ENCODE data around the gene ESCO1.
"Not testable (repeated sequence)": the region's sequence is repeated elsewhere in the genome, so short reads cannot be mapped to it uniquely, and the experiment has no call there.

Gene ESCO1, protein sequence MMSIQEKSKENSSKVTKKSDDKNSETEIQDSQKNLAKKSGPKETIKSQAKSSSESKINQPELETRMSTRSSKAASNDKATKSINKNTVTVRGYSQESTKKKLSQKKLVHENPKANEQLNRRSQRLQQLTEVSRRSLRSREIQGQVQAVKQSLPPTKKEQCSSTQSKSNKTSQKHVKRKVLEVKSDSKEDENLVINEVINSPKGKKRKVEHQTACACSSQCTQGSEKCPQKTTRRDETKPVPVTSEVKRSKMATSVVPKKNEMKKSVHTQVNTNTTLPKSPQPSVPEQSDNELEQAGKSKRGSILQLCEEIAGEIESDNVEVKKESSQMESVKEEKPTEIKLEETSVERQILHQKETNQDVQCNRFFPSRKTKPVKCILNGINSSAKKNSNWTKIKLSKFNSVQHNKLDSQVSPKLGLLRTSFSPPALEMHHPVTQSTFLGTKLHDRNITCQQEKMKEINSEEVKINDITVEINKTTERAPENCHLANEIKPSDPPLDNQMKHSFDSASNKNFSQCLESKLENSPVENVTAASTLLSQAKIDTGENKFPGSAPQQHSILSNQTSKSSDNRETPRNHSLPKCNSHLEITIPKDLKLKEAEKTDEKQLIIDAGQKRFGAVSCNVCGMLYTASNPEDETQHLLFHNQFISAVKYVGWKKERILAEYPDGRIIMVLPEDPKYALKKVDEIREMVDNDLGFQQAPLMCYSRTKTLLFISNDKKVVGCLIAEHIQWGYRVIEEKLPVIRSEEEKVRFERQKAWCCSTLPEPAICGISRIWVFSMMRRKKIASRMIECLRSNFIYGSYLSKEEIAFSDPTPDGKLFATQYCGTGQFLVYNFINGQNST

DNA sequence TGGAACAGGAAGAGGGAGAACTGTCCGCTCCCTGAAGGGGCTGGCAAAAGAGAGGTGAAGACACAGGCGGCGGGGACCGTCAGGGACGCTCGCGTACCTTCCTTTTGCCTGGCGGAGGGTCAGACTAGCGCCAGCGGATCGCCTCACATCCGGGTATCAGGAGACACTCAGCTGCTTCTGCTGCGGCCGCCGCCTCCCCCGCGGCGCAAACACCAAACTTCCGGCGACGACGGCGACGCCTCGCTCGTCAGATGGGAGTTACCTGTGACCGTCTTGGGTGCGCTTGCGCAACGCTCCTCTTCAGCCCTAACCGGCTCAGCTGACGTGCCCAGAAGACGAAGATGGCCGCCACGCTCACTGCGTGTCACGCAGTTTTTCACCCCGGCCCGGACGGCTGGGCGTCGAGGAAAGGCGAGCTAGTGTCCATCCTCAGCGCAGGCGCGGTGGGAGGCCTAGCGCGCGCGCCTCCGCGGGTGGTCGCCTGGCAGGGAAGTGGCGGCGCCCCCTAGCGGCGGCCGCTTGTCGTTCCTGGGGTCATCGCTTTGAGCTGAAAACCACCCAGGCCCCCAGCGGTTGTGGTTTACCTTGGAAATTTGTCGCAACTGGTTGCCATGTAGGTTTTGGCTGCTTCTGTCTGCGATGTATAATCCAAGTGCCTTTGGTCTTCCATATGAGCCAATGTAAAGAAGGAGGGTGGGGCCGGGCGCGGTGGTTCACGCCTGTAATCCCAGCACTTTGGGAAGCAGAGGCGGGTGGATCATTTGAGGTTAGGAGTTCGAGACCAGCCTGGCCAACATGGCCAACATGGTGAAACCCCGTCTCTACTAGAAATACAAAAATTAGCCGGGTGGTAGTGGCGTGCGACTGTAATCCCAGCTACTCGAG lies at the start of gene ESCO1:
Gene ESCO1 (minus strand): TSS at position 179 of the 885 bp plus-strand sequence. CDS start 25,861 bp downstream, outside the sequence.
- peak; percentile 94 for DNase-seq (ENCODE audit: extremely low read depth, low read depth)
- TF ChIP-seq, protein P1, sequence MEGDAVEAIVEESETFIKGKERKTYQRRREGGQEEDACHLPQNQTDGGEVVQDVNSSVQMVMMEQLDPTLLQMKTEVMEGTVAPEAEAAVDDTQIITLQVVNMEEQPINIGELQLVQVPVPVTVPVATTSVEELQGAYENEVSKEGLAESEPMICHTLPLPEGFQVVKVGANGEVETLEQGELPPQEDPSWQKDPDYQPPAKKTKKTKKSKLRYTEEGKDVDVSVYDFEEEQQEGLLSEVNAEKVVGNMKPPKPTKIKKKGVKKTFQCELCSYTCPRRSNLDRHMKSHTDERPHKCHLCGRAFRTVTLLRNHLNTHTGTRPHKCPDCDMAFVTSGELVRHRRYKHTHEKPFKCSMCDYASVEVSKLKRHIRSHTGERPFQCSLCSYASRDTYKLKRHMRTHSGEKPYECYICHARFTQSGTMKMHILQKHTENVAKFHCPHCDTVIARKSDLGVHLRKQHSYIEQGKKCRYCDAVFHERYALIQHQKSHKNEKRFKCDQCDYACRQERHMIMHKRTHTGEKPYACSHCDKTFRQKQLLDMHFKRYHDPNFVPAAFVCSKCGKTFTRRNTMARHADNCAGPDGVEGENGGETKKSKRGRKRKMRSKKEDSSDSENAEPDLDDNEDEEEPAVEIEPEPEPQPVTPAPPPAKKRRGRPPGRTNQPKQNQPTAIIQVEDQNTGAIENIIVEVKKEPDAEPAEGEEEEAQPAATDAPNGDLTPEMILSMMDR (IDR thresholded peaks at IDR 0.05; ENCODE audit: low read depth, low read length) = peak; percentile 68

DNA sequence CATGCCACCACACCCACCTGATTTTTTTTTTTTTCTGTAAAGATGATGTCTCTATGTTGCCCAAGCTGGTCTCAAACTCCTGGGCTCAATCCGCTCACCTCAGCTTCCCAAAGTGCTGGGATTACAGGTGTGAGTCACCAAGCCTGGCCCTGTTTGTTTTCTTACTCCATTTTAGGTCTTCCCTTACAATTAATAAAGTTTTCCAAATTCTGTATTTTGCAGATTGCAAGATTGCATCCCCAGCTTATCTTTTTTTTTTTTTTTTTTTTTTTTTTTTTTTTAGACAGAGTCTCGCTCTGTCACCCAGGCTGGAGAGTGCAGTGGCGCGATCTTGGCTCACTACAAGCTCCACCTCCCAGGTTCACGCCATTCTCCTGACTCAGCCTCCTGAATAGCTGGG lies 39.9 kb upstream of the ESCO1 start:
- not testable (repeated sequence) for DNase-seq (ENCODE audit: extremely low read depth, low read depth)

DNA sequence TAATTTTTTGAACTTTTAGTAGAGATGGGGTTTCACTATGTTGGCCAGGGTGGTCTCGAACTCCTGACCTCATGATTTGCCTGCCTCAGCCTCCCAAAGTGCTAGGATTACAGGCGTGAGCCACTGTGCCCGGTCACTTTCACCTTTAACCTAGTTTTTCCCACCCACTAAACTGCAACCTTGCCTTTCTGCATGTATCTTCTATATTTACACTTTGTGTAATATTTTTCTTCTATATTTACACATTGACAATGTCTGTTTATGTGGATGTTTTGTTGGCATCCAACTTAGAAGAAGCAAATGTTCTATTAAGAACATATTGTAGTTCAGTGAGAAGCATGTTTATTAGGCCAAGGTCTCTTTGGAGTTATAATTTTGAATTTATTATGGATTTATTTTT lies 38.3 kb upstream of the ESCO1 start:
- DNase-seq (ENCODE audit: extremely low read depth, low read depth) = no peak
- TF ChIP-seq, protein P1 (IDR thresholded peaks at IDR 0.05; ENCODE audit: low read depth, low read length) = no peak

DNA sequence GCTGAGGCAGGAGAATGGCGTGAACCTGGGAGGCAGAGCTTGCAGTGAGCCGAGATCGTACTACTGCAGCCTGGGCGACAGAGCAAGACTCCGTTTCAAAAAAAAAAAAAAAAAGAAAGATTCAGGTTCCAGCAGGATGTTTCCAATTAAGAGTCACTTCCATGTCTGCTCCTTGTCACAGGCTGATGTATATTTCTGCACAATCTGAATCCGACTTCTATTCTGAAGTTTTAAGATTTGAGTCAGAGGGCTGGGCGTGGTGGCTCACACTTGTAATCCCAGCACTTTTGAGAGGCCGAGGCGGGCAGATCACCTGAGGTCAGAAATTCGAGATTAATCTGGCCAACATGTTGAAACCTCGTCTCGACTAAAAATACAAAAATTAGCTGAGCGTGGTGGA lies 36.3 kb upstream of the ESCO1 start:
- no peak for DNase-seq (ENCODE audit: extremely low read depth, low read depth)
- TF ChIP-seq, protein P1 (IDR thresholded peaks at IDR 0.05; ENCODE audit: low read depth, low read length) = no peak

DNA sequence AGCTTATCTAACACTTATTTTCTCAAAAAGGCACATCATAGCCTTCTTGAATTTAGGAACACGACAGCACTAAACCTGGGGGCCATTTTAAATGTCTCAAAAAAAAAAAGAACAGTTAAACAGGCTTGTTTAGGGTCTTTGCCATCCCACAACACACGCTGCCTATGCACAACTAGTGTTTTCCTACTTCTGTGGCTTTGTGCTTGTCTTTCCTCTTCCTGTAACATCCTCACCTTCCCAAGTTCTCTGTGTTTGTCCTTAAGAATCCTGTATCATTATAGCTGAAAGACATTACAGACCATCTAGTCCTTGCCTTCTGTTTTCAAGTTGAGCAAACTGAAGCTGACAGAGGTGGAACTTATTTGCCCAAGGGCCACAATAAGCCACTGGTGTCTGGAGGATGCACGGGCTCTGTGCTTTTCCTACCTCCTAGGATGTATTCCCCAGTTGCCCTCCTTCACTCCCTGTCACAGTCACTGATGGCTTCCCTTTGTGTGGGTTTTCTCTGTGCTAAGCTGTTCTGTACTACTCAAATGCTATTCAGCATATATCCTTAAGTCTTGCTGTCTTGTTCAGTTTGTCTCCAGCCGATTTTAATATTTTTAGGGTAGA lies 34.2 kb upstream of the ESCO1 start:
- TF ChIP-seq, protein P1 (IDR thresholded peaks at IDR 0.05; ENCODE audit: low read depth, low read length) = no peak
- no peak for DNase-seq (ENCODE audit: extremely low read depth, low read depth)

DNA sequence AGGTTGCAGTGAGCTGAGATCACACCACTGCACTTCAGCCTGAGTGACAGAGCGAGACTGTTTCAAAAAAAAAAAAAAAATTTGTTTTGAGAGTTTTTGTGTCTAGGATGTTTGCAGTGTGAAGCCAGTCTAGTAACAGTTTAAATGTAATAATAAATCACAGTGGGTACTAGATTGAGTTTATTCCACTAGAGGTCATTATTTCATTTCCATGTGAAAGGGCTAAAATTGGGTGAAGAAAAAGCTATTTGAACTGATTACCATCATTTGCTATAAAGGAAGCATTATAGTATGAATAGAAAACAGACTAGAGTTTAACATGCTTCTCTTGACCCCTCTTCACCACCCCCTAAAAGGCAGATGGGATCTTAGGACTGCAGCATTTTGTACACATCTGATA lies 31.9 kb upstream of the ESCO1 start:
- TF ChIP-seq, protein P1 (IDR thresholded peaks at IDR 0.05; ENCODE audit: low read depth, low read length) = no peak
- no peak for DNase-seq (ENCODE audit: extremely low read depth, low read depth)
